OCI-LY1 (cell line): ENCODE results near the gene BZW1.

ENCODE experiments used
- CTCF ChIP-seq: fragments of 200-600 bp; sonication (generic), shearing (Covaris generic); IDR thresholded peaks from 2 replicates; pipeline ENCODE4 v1.5.1; 2017; ENCODE audit warnings: mild to moderate bottlenecking, antibody characterized with exemption, low read length, moderate library complexity, mixed read lengths
- EZH2 ChIP-seq: fragments of 200-600 bp; sonication (generic), shearing (Covaris generic); IDR thresholded peaks from 2 replicates; pipeline ENCODE4 v1.8.0; 2017; ENCODE audit warnings: borderline replicate concordance, mixed run types, mild to moderate bottlenecking, antibody characterized with exemption, low read length, moderate library complexity, mixed read lengths

- TF ChIP-seq EZH2 (no peak), CTCF (no peak)
Observed at GRCh38 chr2:200821686-200822245, 10.1 kb downstream of the BZW1 start.
